Non-pigmented ciliary epithelial cell (primary cell): ENCODE measurements around the gene THAP7.

Source experiments
- DNase-seq: peaks from one replicate; pipeline ENCODE4 v3.0.0-alpha.2; 2010; ENCODE audit warnings: low read depth

THAP7 gene

GRCh38 chr22:20993304-20994127 is 8.4 kb downstream of the THAP7 start:
- DNase-seq = no peak

GRCh38 chr22:20992456-20993303 is 9.2 kb downstream of the THAP7 start:
- no peak for DNase-seq

GRCh38 chr22:20992056-20992442 is 9.9 kb downstream of the THAP7 start:
- no peak for DNase-seq

GRCh38 chr22:20991252-20992055 is 10.5 kb downstream of the THAP7 start:
- DNase-seq = no peak

- DNase-seq = no peak
These were observed 11.4 kb downstream of the THAP7 start for GRCh38 chr22:20990184-20991180.

GRCh38 chr22:20989323-20990138 is 12.4 kb downstream of the THAP7 start:
- DNase-seq = no peak

GRCh38 chr22:20988573-20989322 is 13.2 kb downstream of the THAP7 start:
- no peak for DNase-seq

GRCh38 chr22:20987375-20987774 is 14.5 kb downstream of the THAP7 start:
- DNase-seq = no peak

GRCh38 chr22:20986365-20986764 is 15.6 kb downstream of the THAP7 start:
- DNase-seq = no peak

GRCh38 chr22:20985720-20986119 is 16.2 kb downstream of the THAP7 start:
- no peak for DNase-seq

GRCh38 chr22:20983081-20983771 is 18.7 kb downstream of the THAP7 start:
- no peak for DNase-seq

GRCh38 chr22:20982563-20982882 is 19.4 kb downstream of the THAP7 start:
- DNase-seq = no peak

- no peak for DNase-seq
These were observed 19.9 kb downstream of the THAP7 start, which contains the start of gene LZTR1 for GRCh38 chr22:20981787-20982562. Gene LZTR1 (plus strand): TSS chr22:20982297. CDS start chr22:20982372, 75 bp downstream.

- no peak for DNase-seq
These were observed 20.8 kb downstream of the THAP7 start for GRCh38 chr22:20980938-20981722.

GRCh38 chr22:20980523-20980922 is 21.4 kb downstream of the THAP7 start:
- no peak for DNase-seq

GRCh38 chr22:20979940-20980453 is 21.9 kb downstream of the THAP7 start:
- DNase-seq = no peak

- peak; percentile 41 for DNase-seq
These were observed 22.6 kb downstream of the THAP7 start for GRCh38 chr22:20979243-20979809.
